PC-3 (cell line): Measurements from ENCODE around the gene MSI1. TPM values are rescaled to one million over a fixed set of nuclear protein-coding genes. Genes with fewer than 3 reads are reported as not detected.
"Not testable (repeated sequence)": the region's sequence is repeated elsewhere in the genome, so short reads cannot be mapped to it uniquely, and the experiment has no call there.

Experiments used
- ATAC-seq: fragments of 200-7000 bp; cut with Tn5 transposase; 2 replicates; pipeline ENCODE4 v1.9.1; 2020; ENCODE audit warnings: mild to moderate bottlenecking, moderate library complexity
- BruUV-seq: library from RNA; stranded (reverse); fragments of 400-500 nt; replicated peaks from 2 replicates; lab custom pipeline; 2021; lab: Mats Ljungman, UMichigan
- CTCF ChIA-PET: fragments of 300-600 bp; sonication (Branson Sonifier 250); formaldehyde crosslinking; loops from one replicate; lab custom pipeline; 2022; ENCODE audit warnings: antibody characterized with exemption; lab: Charles Lee
- POLR2A ChIA-PET: fragments of 300-600 bp; sonication (Branson Sonifier 250); formaldehyde crosslinking; loops from one replicate; lab custom pipeline; 2022; ENCODE audit warnings: antibody characterized with exemption; ENCODE audit not compliant: unreplicated experiment; lab: Charles Lee
- DNase-seq: peaks from one replicate; pipeline ENCODE4 v3.0.0-alpha.2; 2015
- H2AFZ ChIP-seq: fragments of 300-600 bp; sonication (generic); 2 replicates; pipeline ENCODE4 v1.6.0; 2016; ENCODE audit warnings: antibody characterized with exemption, low read length
- H3F3A ChIP-seq: fragments of 300-600 bp; sonication (generic); one replicate; pipeline ENCODE4 v1.6.0; 2017; ENCODE audit warnings: antibody characterized with exemption, low read length, control low read depth, mild to moderate bottlenecking; ENCODE audit not compliant: unreplicated experiment
- H3K27ac ChIP-seq: fragments of 300-600 bp; sonication (generic); 2 replicates; pipeline ENCODE4 v1.5.1; 2016; ENCODE audit warnings: mild to moderate bottlenecking, low read length
- H3K27me3 ChIP-seq: fragments of 300-600 bp; sonication (generic); 2 replicates; pipeline ENCODE4 v1.6.1; 2016; ENCODE audit warnings: low read length, mixed read lengths
- H3K36me3 ChIP-seq: fragments of 300-600 bp; sonication (generic); 2 replicates; pipeline ENCODE4 v1.6.1; 2016; ENCODE audit warnings: low read depth, mixed run types, low read length, mixed read lengths
- H3K4me1 ChIP-seq: fragments of 300-600 bp; sonication (generic); 2 replicates; pipeline ENCODE4 v1.5.1; 2016; ENCODE audit warnings: low read length; ENCODE audit not compliant: insufficient read depth
- H3K4me2 ChIP-seq: fragments of 300-600 bp; sonication (generic); 2 replicates; pipeline ENCODE4 v1.6.0; 2016; ENCODE audit warnings: low read length
- H3K4me3 ChIP-seq: fragments of 300-600 bp; sonication (generic); 2 replicates; pipeline ENCODE4 v1.5.1; 2016; ENCODE audit warnings: mild to moderate bottlenecking, low read length, mixed read lengths
- H3K79me2 ChIP-seq: fragments of 300-600 bp; sonication (generic); 2 replicates; pipeline ENCODE4 v1.6.1; 2017; ENCODE audit warnings: low read length, mixed read lengths
- H3K9ac ChIP-seq: fragments of 300-600 bp; sonication (generic); 2 replicates; pipeline ENCODE4 v1.6.0; 2016; ENCODE audit warnings: mild to moderate bottlenecking, low read length
- H3K9me2 ChIP-seq: fragments of 300-600 bp; sonication (generic); replicated peaks from 2 replicates; pipeline ENCODE4 v1.6.1; 2016; ENCODE audit warnings: mixed run types, low read length, mixed read lengths
- H3K9me3 ChIP-seq: fragments of 300-600 bp; sonication (generic); 2 replicates; pipeline ENCODE4 v1.6.1; 2016; ENCODE audit warnings: low read length, mixed read lengths
- H4K20me1 ChIP-seq: fragments of 300-600 bp; sonication (generic); 2 replicates; pipeline ENCODE4 v1.6.1; 2016; ENCODE audit warnings: low read length, mixed read lengths
- EZH2 ChIP-seq: fragments of 300-600 bp; sonication (generic); IDR thresholded peaks from one replicate; pipeline ENCODE4 v1.6.1; 2017; ENCODE audit warnings: antibody characterized with exemption, mild to moderate bottlenecking, low read length; ENCODE audit not compliant: unreplicated experiment
- EZH2phosphoT487 ChIP-seq: fragments of 300-600 bp; sonication (generic); IDR thresholded peaks from 2 replicates; pipeline ENCODE4 v1.6.1; 2018; ENCODE audit warnings: mild to moderate bottlenecking, antibody characterized with exemption, low read length, borderline replicate concordance
- intact Hi-C: fragments of 100-400 bp; cut with micrococcal nuclease; formaldehyde crosslinking; loops from 2 replicates; pipeline ENCODE4 v1.9.0; 2023
- total RNA-seq: library from RNA; depleted of rRNA; stranded (reverse); fragments of >200 nt; gene quantifications from 2 replicates; pipeline ENCODE4 v1.2.3, GENCODE V29; 2014
- TF ChIP-seq, protein P1 (sequence below): fragments of 300-600 bp; sonication (generic); conservative IDR thresholded peaks from 2 replicates; pipeline ENCODE4 v1.5.1; 2017; ENCODE audit warnings: antibody characterized with exemption, low read depth, mild to moderate bottlenecking, low read length

MSI1 gene
- total RNA-seq, 1 experiment from 2014 or later, result not detected

DNA sequence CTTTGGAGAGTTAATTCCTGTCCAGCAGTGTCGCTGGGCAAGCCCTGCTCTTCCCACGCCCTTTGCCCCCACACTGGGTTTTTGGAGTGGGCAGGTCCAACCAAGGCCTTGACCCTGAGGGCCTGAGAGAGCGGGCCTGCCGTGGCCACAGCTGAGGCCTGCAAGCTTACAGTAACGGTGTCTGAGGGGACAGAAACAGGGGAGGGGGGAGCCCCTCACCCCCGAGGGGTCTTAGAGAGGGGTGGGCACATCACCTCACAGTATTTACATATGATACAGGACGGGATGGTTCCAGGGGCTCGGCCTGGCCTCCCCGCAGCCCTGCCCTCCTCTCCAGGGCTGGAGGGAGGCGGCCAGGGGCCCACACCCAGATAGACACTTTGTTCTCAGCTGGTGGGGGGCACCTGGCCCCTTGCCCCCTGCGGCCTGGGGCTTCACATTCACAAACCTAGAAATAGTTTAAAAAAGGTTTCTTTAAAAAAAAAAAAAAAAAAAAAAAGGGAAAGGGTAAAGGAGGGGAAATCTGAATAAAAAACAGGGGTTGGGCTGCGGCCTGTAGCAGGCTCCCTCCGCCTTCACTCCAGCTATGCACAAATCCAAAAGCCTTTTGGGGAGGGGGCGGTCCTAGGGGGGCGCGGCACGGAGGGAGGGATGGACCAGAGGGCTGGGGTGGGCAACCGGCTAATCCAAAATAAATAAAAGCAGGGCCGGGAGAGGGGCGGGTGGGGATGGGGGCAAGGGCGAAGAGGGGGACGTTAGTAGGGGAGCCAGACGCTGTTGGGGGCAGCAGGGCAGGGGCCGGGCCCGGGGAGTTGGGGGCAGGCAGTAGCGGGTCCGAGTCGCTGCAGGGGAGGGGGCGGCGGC is 26.6 kb downstream of the MSI1 start:
- CTCF ChIA-PET, result no interaction called here
- intact Hi-C loops, result no loop called here
- POLR2A ChIA-PET, result no interaction called here

DNA sequence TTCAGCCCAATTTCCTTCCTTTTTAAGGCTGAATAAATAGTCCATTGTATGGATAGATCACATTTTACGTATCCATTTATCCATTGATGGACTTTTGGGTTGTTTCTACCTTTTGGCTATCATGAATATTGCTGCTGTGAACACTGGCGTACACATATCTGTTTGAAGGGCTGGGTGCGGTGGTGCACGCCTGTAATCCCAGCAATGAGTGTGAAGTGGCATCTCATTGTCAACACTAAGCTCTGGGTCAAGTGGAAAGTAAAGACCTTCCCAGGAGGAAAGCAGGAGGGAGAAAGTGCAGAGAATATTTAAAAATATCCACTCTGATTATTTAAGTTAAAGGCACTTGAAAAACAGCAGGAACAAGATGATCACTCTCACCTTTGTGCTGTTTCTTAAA is 29.7 kb downstream of the MSI1 start:
- TF ChIP-seq EZH2 (no peak), EZH2phosphoT487 (no peak)
- TF ChIP-seq, protein P1, sequence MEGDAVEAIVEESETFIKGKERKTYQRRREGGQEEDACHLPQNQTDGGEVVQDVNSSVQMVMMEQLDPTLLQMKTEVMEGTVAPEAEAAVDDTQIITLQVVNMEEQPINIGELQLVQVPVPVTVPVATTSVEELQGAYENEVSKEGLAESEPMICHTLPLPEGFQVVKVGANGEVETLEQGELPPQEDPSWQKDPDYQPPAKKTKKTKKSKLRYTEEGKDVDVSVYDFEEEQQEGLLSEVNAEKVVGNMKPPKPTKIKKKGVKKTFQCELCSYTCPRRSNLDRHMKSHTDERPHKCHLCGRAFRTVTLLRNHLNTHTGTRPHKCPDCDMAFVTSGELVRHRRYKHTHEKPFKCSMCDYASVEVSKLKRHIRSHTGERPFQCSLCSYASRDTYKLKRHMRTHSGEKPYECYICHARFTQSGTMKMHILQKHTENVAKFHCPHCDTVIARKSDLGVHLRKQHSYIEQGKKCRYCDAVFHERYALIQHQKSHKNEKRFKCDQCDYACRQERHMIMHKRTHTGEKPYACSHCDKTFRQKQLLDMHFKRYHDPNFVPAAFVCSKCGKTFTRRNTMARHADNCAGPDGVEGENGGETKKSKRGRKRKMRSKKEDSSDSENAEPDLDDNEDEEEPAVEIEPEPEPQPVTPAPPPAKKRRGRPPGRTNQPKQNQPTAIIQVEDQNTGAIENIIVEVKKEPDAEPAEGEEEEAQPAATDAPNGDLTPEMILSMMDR, result no peak
- Histone ChIP-seq H4K20me1 (no peaks in the 10 kb centered on the region), H3K9ac (no peak overlapping the region), H2AFZ (no peak overlapping the region), H3K36me3 (no peaks in the 10 kb centered on the region), H3K79me2 (no peaks in the 10 kb centered on the region), H3K4me2 (no peak overlapping the region), H3F3A (no peaks in the 10 kb centered on the region), H3K27me3 (no peaks in the 10 kb centered on the region), H3K9me2 (no peaks in the 10 kb centered on the region), H3K4me3 (no peak overlapping the region), H3K27ac (no peak overlapping the region), H3K4me1 (no peaks in the 10 kb centered on the region), H3K9me3 (no peaks in the 10 kb centered on the region)
- POLR2A ChIA-PET, result no interaction called here
- no TSS peak for BruUV-seq
- CTCF ChIA-PET, result no interaction called here
- ATAC-seq, result no peak
- DNase-seq, result no peak
- intact Hi-C loops, result no loop called here

More for the DNA sequence above, 26.6 kb downstream of the MSI1 start:
- Histone ChIP-seq H3K27ac (no peak overlapping the region), H3K4me2 (no peak overlapping the region), H4K20me1 (no peaks in the 10 kb centered on the region), H3K9me3 (no peaks in the 10 kb centered on the region), H3K27me3 (no peaks in the 10 kb centered on the region), H3K9me2 (no peaks in the 10 kb centered on the region), H3F3A (no peaks in the 10 kb centered on the region), H2AFZ (no peak overlapping the region), H3K4me1 (no peaks in the 10 kb centered on the region), H3K4me3 (no peak overlapping the region), H3K9ac (no peak overlapping the region), H3K36me3 (no peaks in the 10 kb centered on the region), H3K79me2 (no peaks in the 10 kb centered on the region)
- TF ChIP-seq, protein P1, result no peak
- no peak for TF ChIP-seq EZH2
- no peak for TF ChIP-seq EZH2phosphoT487
- no peak for DNase-seq
- BruUV-seq, result no TSS peak
- no peak for ATAC-seq

DNA sequence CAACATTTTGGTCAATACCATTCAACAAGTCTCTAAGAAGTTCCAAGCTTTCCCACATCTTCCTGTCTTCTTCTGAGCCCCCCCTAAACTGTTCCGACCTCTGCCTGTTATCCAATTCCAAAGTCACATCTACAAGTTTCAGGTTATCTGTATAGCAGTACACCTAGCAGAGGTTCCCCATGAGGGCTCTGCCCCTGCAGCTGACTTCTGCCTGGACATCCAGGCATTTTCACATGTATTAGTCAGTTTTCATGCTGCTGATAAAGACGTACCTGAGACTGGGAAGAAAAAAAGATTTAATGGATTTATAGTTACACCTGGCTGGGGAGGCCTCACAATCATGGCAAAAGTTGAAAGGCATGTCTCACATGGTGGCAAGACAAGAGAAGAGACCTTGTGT is 31.2 kb downstream of the MSI1 start:
- ChIA-PET POLR2A (no interaction called here), CTCF (no interaction called here)
- Histone ChIP-seq H3K27me3 (no peaks in the 10 kb centered on the region), H3K36me3 (no peaks in the 10 kb centered on the region), H3K9me2 (no peaks in the 10 kb centered on the region), H3F3A (no peaks in the 10 kb centered on the region), H3K4me3 (no peak overlapping the region), H2AFZ (no peak overlapping the region), H3K9ac (no peak overlapping the region), H4K20me1 (no peaks in the 10 kb centered on the region), H3K79me2 (no peaks in the 10 kb centered on the region), H3K4me1 (no peaks in the 10 kb centered on the region), H3K4me2 (no peak overlapping the region), H3K9me3 (no peaks in the 10 kb centered on the region), H3K27ac (no peak overlapping the region)
- no peak for ATAC-seq
- intact Hi-C loops, result no loop called here
- DNase-seq, result no peak
- no TSS peak for BruUV-seq
- TF ChIP-seq EZH2, result no peak

DNA sequence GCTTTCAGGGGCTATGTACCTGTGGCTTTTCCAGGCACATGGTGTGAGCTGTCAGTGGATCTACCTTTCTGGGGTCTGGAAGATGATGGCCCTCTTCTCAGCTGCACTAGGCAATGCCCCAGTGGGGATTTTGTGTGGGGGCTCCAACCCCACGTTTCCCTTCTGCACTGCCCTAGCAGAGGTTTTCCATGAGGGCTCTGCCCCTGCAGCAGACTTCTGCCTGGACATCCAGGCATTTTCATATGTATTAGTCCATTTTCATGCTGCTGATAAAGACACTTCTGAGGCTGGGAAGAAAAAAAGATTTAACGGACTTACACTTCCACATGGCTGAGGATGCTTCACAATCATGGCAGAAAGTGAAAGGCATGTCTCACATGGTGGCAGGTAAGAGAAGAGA is 32.6 kb downstream of the MSI1 start:
- intact Hi-C loops, H3K4me3 ChIP-seq, H2AFZ ChIP-seq, H4K20me1 ChIP-seq, H3F3A ChIP-seq, H3K27ac ChIP-seq, H3K9me3 ChIP-seq, H3K4me2 ChIP-seq, ATAC-seq, BruUV-seq, H3K79me2 ChIP-seq, H3K27me3 ChIP-seq, H3K36me3 ChIP-seq, CTCF ChIA-PET, H3K9ac ChIP-seq, DNase-seq, H3K4me1 ChIP-seq, POLR2A ChIA-PET, H3K9me2 ChIP-seq: not testable (repeated sequence)
